SU-DHL-6 (cell line): ENCODE measurements around the gene SNUPN.

ENCODE experiments used
- H2AFZ ChIP-seq: fragments of 200-600 bp; sonication (generic); 2 replicates; pipeline ENCODE4 v1.6.1; 2014; ENCODE audit warnings: low read depth, mild to moderate bottlenecking, moderate library complexity, mixed read lengths, antibody characterized with exemption, low read length; ENCODE audit not compliant: severe bottlenecking
- H3F3A ChIP-seq: fragments of 200-600 bp; shearing (Covaris generic); 2 replicates; pipeline ENCODE4 v1.6.0; 2016; ENCODE audit warnings: antibody characterized with exemption, mild to moderate bottlenecking; ENCODE audit not compliant: insufficient read depth
- H3K27ac ChIP-seq: fragments of 200-600 bp; sonication (generic); 2 replicates; pipeline ENCODE4 v1.5.1; 2016; ENCODE audit warnings: low read depth, mild to moderate bottlenecking, low read length, moderate library complexity, mixed read lengths
- H3K27me3 ChIP-seq: fragments of 200-600 bp; sonication (generic), shearing (Covaris generic); 2 replicates; pipeline ENCODE4 v1.6.0; 2014; ENCODE audit warnings: mild to moderate bottlenecking, low read length
- H3K36me3 ChIP-seq: fragments of 200-600 bp; sonication (generic); 2 replicates; pipeline ENCODE4 v1.6.1; 2014; ENCODE audit warnings: mild to moderate bottlenecking, low read length, mixed read lengths
- H3K4me2 ChIP-seq: fragments of 300-600, 200-600 bp; shearing (Covaris generic), sonication (generic); 2 replicates; pipeline ENCODE4 v1.6.0; 2014; ENCODE audit warnings: low read length, low read depth, mild to moderate bottlenecking; ENCODE audit not compliant: poor library complexity, severe bottlenecking
- H3K4me3 ChIP-seq: fragments of 200-600 bp; sonication (generic); 2 replicates; pipeline ENCODE4 v1.5.1; 2014; ENCODE audit warnings: antibody characterized with exemption, low read length, mild to moderate bottlenecking, mixed read lengths; ENCODE audit not compliant: insufficient read depth, poor library complexity, severe bottlenecking
- H3K79me2 ChIP-seq: fragments of 200-600 bp; sonication (generic); 2 replicates; pipeline ENCODE4 v1.6.1; 2014; ENCODE audit warnings: mild to moderate bottlenecking, low read length, moderate library complexity; ENCODE audit not compliant: insufficient read depth
- H3K9ac ChIP-seq: fragments of 200-600 bp; sonication (generic); 2 replicates; pipeline ENCODE4 v1.7.0; 2014; ENCODE audit warnings: mild to moderate bottlenecking, low read length
- H3K9me2 ChIP-seq: fragments of 200-600 bp; sonication (generic); replicated peaks from 2 replicates; pipeline ENCODE4 v1.6.1; 2014; ENCODE audit warnings: low read length; ENCODE audit not compliant: insufficient read depth
- H3K9me3 ChIP-seq: fragments of 200-600 bp; sonication (generic); 2 replicates; pipeline ENCODE4 v1.6.1; 2014; ENCODE audit warnings: low read length, mixed read lengths; ENCODE audit not compliant: insufficient read depth
- H4K20me1 ChIP-seq: fragments of 200-600 bp; sonication (generic); 2 replicates; pipeline ENCODE4 v1.6.1; 2014; ENCODE audit warnings: low read depth, mild to moderate bottlenecking, antibody characterized with exemption, low read length, moderate library complexity, mixed read lengths
- EZH2phosphoT487 ChIP-seq: fragments of 200-600 bp; sonication (generic), shearing (Covaris generic); conservative IDR thresholded peaks from 2 replicates; pipeline ENCODE4 v1.6.1; 2018; ENCODE audit warnings: mild to moderate bottlenecking, antibody characterized with exemption, low read length, moderate library complexity, mixed read lengths
- TF ChIP-seq, protein P1 (sequence below): fragments of 200-600 bp; sonication (generic); IDR thresholded peaks from one replicate; pipeline ENCODE4 v1.5.1; 2017; ENCODE audit warnings: antibody characterized with exemption, mild to moderate bottlenecking, low read length, moderate library complexity; ENCODE audit not compliant: insufficient read depth, poor library complexity, severe bottlenecking

The SNUPN gene

GRCh38 chr15:75656331-75656730, 30.8 kb upstream of the SNUPN start:
- Histone ChIP-seq H3K4me2 (no peak overlapping the region), H3K79me2 (no peaks in the 10 kb centered on the region), H3K27ac (no peak overlapping the region), H2AFZ (no peak overlapping the region), H3K9ac (no peak overlapping the region), H4K20me1 (no peaks in the 10 kb centered on the region), H3K36me3 (no peaks in the 10 kb centered on the region), H3F3A (no peaks in the 10 kb centered on the region), H3K27me3 (no peaks in the 10 kb centered on the region), H3K9me2 (no peaks in the 10 kb centered on the region), H3K4me3 (no peak overlapping the region), H3K9me3 (no peaks in the 10 kb centered on the region)
- TF ChIP-seq, protein P1, sequence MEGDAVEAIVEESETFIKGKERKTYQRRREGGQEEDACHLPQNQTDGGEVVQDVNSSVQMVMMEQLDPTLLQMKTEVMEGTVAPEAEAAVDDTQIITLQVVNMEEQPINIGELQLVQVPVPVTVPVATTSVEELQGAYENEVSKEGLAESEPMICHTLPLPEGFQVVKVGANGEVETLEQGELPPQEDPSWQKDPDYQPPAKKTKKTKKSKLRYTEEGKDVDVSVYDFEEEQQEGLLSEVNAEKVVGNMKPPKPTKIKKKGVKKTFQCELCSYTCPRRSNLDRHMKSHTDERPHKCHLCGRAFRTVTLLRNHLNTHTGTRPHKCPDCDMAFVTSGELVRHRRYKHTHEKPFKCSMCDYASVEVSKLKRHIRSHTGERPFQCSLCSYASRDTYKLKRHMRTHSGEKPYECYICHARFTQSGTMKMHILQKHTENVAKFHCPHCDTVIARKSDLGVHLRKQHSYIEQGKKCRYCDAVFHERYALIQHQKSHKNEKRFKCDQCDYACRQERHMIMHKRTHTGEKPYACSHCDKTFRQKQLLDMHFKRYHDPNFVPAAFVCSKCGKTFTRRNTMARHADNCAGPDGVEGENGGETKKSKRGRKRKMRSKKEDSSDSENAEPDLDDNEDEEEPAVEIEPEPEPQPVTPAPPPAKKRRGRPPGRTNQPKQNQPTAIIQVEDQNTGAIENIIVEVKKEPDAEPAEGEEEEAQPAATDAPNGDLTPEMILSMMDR, result no peak
- no peak for TF ChIP-seq EZH2phosphoT487

GRCh38 chr15:75655931-75656330, 30.4 kb upstream of the SNUPN start:
- Histone ChIP-seq H3K9me2 (no peaks in the 10 kb centered on the region), H3F3A (no peaks in the 10 kb centered on the region), H3K36me3 (no peaks in the 10 kb centered on the region), H3K27ac (no peak overlapping the region), H4K20me1 (no peaks in the 10 kb centered on the region), H3K79me2 (no peaks in the 10 kb centered on the region), H2AFZ (no peak overlapping the region), H3K9me3 (no peaks in the 10 kb centered on the region), H3K9ac (no peak overlapping the region), H3K27me3 (no peaks in the 10 kb centered on the region), H3K4me2 (no peak overlapping the region), H3K4me3 (no peak overlapping the region)
- no peak for TF ChIP-seq EZH2phosphoT487
- TF ChIP-seq, protein P1, result no peak

- H3K36me3 ChIP-seq, result no peaks in the 10 kb centered on the region
- no peak overlapping the region for H3K4me2 ChIP-seq
- H4K20me1 ChIP-seq, result no peaks in the 10 kb centered on the region
- H3K9me2 ChIP-seq, result no peaks in the 10 kb centered on the region
- H3K9me3 ChIP-seq, result no peaks in the 10 kb centered on the region
- H3K9ac ChIP-seq, result no peak overlapping the region
- TF ChIP-seq EZH2phosphoT487, result no peak
- TF ChIP-seq, protein P1, result no peak
- no peak overlapping the region for H2AFZ ChIP-seq
- H3K27ac ChIP-seq, result no peak overlapping the region
- no peaks in the 10 kb centered on the region for H3K27me3 ChIP-seq
- no peak overlapping the region for H3K4me3 ChIP-seq
- no peaks in the 10 kb centered on the region for H3K79me2 ChIP-seq
- no peaks in the 10 kb centered on the region for H3F3A ChIP-seq
Observed at GRCh38 chr15:75654201-75654907, 28.8 kb upstream of the SNUPN start.
